HFFc6 (cell line): Measurements from ENCODE around the gene ZBTB45. TPM values are rescaled to one million over a fixed set of nuclear protein-coding genes. Genes with fewer than 3 reads are reported as not detected.
"Not testable (repeated sequence)": the region's sequence is repeated elsewhere in the genome, so short reads cannot be mapped to it uniquely, and the experiment has no call there.

Experiments used
- DNase-seq: peaks from one replicate; pipeline ENCODE4 v3.0.0-alpha.2; 2018
- H3K27ac Mint-ChIP-seq: 2 replicates; pipeline ENCODE4 v1.8.0; 2020; ENCODE audit warnings: mild to moderate bottlenecking, mixed read lengths
- H3K27me3 Mint-ChIP-seq: 2 replicates; pipeline ENCODE4 v1.8.0; 2021; ENCODE audit warnings: mild to moderate bottlenecking, moderate library complexity, mixed read lengths; ENCODE audit not compliant: insufficient read depth
- H3K36me3 Mint-ChIP-seq: 2 replicates; pipeline ENCODE4 v1.8.0; 2021; ENCODE audit warnings: low read depth, mixed read lengths
- H3K4me1 Mint-ChIP-seq: 2 replicates; pipeline ENCODE4 v1.8.0; 2020; ENCODE audit warnings: low read depth, mixed read lengths
- H3K4me3 Mint-ChIP-seq: 2 replicates; pipeline ENCODE4 v1.8.0; 2020; ENCODE audit warnings: mild to moderate bottlenecking, moderate library complexity, mixed read lengths
- H3K9me3 Mint-ChIP-seq: 2 replicates; pipeline ENCODE4 v1.8.0; 2020; ENCODE audit warnings: mild to moderate bottlenecking, mixed read lengths
- CTCF ChIP-seq: fragments of 200-600 bp; sonication (generic); IDR thresholded peaks from 2 replicates; pipeline ENCODE4 v1.5.0; 2021; ENCODE audit warnings: antibody characterized with exemption, mild to moderate bottlenecking
- total RNA-seq, 6 experiments: library from RNA; stranded (reverse); fragmentation: NEBNext Ultra II Directional; extraction: Animal tissue kit (Norgen Biotek cat#: 25700); gene quantifications; 2 replicates in 1 of 6; 3 replicates in 5 of 6; pipeline ENCODE4 v1.2.3, GENCODE V29; 2021

Gene ZBTB45
- total RNA-seq, 6 experiments from 2014 or later: 15.0 to 17.4 (median 16.7) TPM

DNA sequence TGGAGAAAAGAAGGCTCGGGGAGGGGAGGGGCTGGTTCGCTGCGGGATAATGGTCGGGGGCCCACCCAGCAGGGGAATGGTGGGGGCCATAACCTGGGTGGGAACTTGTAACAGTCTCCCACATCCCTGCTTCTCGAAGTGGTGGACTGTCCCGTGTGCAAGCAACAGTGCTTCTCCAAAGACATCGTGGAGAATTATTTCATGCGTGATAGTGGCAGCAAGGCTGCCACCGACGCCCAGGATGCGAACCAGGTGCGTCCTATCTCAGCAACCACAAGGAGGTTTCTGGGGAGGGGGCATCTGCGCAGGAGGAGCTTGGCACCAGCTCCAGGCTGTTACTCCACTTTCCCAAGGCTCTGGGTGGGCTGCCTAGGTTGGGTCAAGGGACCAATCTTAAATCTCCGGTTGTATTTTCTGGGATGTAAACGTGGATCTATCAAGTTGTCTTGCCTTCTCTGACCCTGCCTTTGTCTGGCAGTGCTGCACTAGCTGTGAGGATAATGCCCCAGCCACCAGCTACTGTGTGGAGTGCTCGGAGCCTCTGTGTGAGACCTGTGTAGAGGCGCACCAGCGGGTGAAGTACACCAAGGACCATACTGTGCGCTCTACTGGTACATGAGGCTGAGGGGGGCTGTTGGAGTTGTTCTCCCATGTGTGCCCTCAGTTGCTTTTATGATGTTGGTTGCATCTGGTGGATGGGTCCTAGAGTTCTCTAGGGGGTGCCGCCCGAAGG, 25.8 kb upstream of the ZBTB45 start:
- peak overlapping the region; percentile 76 for H3K27ac Mint-ChIP-seq
- H3K4me3 Mint-ChIP-seq: peak overlapping the region; percentile 97
- 0 out of 2 replicates have a peak, but pooled peaks cover 3% of the 10 kb centered on the region for H3K27me3 Mint-ChIP-seq
- H3K4me1 Mint-ChIP-seq: peaks cover 22% of the 10 kb centered on the region
- no peak for TF ChIP-seq CTCF
- H3K9me3 Mint-ChIP-seq: no peaks in the 10 kb centered on the region
- no peak for DNase-seq
- H3K36me3 Mint-ChIP-seq: peaks cover 27% of the 10 kb centered on the region

DNA sequence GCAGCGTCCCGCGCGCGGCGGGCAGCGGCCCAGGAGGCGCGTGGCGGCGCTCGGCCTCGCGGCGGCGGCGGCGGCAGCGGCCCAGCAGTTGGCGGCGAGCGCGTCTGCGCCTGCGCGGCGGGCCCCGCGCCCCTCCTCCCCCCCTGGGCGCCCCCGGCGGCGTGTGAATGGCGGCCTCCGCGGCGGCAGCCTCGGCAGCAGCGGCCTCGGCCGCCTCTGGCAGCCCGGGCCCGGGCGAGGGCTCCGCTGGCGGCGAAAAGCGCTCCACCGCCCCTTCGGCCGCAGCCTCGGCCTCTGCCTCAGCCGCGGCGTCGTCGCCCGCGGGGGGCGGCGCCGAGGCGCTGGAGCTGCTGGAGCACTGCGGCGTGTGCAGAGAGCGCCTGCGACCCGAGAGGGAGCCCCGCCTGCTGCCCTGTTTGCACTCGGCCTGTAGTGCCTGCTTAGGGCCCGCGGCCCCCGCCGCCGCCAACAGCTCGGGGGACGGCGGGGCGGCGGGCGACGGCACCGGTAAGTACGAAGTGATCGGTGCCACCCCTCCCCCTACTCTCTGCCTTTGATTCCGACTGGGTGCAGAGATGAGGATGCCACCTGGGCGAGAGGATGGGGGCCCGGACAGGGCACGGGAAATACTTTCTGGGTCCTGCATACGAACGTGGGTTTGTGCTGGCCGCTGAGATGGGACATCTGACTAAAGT, 25.1 kb upstream of the ZBTB45 start:
- no peak for TF ChIP-seq CTCF
- Mint-ChIP-seq H3K4me1 (peaks cover 22% of the 10 kb centered on the region), H3K27ac (peak overlapping the region; percentile 98), H3K36me3 (peaks cover 23% of the 10 kb centered on the region), H3K27me3 (peaks cover 4% of the 10 kb centered on the region; the same call in 1 of the 2 replicates), H3K9me3 (no peaks in the 10 kb centered on the region), H3K4me3 (peak overlapping the region; percentile 97)
- DNase-seq: no peak

GRCh38 chr19:58543826-58544590, 24.4 kb upstream of the ZBTB45 start, which contains the start of gene TRIM28:
Gene TRIM28 (plus strand): TSS chr19:58544064. CDS start chr19:58544758, 694 bp downstream.
- no peaks in the 10 kb centered on the region for H3K9me3 Mint-ChIP-seq
- peaks cover 10% of the 10 kb centered on the region; the same call in 1 of the 2 replicates for H3K27me3 Mint-ChIP-seq
- H3K27ac Mint-ChIP-seq: peak within 1 kb of the TSS; percentile 98
- peaks cover 23% of the 10 kb centered on the region for H3K36me3 Mint-ChIP-seq
- peak; percentile 99 for DNase-seq
- TF ChIP-seq CTCF: no peak
- H3K4me1 Mint-ChIP-seq: peaks cover 22% of the 10 kb centered on the region
- H3K4me3 Mint-ChIP-seq: peak within 1 kb of the TSS; percentile 97

- H3K4me3 Mint-ChIP-seq, H3K9me3 Mint-ChIP-seq, DNase-seq: not testable (repeated sequence)
- Mint-ChIP-seq H3K27ac (0 out of 2 replicates have a peak overlapping the region, but pooled peaks have one; percentile 6), H3K4me1 (peaks cover 22% of the 10 kb centered on the region), H3K36me3 (peaks cover 19% of the 10 kb centered on the region), H3K27me3 (peaks cover 17% of the 10 kb centered on the region)
These were observed 23.2 kb upstream of the ZBTB45 start for GRCh38 chr19:58542641-58543372.

DNA sequence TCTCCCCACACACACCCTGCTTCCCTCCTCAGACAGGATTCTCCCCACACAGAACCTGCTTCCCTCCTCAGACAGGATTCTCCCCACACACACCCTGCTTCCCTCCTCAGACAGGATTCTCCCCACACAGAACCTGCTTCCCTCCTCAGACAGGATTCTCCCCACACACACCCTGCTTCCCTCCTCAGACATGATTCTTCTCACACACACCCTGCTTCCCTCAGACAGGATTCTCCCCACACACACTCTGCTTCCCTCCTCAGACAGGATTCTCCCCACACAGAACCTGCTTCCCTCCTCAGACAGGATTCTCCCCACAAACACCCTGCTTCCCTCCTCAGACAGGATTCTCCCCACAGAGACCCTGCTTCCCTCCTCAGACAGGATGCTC, 19.6 kb upstream of the ZBTB45 start:
- H3K4me1 Mint-ChIP-seq, DNase-seq, H3K9me3 Mint-ChIP-seq, H3K4me3 Mint-ChIP-seq, H3K36me3 Mint-ChIP-seq, H3K27ac Mint-ChIP-seq: not testable (repeated sequence)
- peaks cover 33% of the 10 kb centered on the region for H3K27me3 Mint-ChIP-seq
